Skeletal muscle tissue (tissue), 4 donors: ENCODE data around the gene FHOD3. TPM values are rescaled to one million over a fixed set of nuclear protein-coding genes. Genes with fewer than 3 reads are reported as not detected.

Experiments used
- H3K27ac ChIP-seq: one replicate; pipeline ENCODE4 v1.7.0; 2013; ENCODE audit warnings: mild to moderate bottlenecking, low read depth, low read length, inconsistent platforms
- H3K27me3 ChIP-seq, 3 donors: one replicate each; pipeline ENCODE4 v1.7.0; 2013; ENCODE audit warnings: low read length in 3 of 3; ENCODE audit not compliant: control insufficient read depth in 3 of 3, insufficient read depth in 3 of 3
- H3K36me3 ChIP-seq, 3 donors: one replicate each; pipeline ENCODE4 v1.7.0; 2013; ENCODE audit warnings: low read length in 3 of 3; ENCODE audit not compliant: control insufficient read depth in 3 of 3, insufficient read depth in 3 of 3
- H3K4me1 ChIP-seq, 3 donors: one replicate each; pipeline ENCODE4 v1.7.0; 2013; ENCODE audit warnings: low read length in 3 of 3, mild to moderate bottlenecking in 3 of 3; ENCODE audit not compliant: control insufficient read depth in 3 of 3, insufficient read depth in 3 of 3
- H3K4me3 ChIP-seq, 3 donors: one replicate each; pipeline ENCODE4 v1.7.0; 2013; ENCODE audit warnings: low read length in 3 of 3
- H3K9ac ChIP-seq, 3 donors: one replicate each; pipeline ENCODE4 v1.7.0; 2013; ENCODE audit warnings: low read length in 3 of 3, mild to moderate bottlenecking in 3 of 3, moderate library complexity in 2 of 3, low read depth in 1 of 3
- H3K9me3 ChIP-seq, 3 donors: one replicate each; pipeline ENCODE4 v1.7.0; 2013; ENCODE audit warnings: low read length in 3 of 3; ENCODE audit not compliant: control insufficient read depth in 3 of 3
- total RNA-seq: library from RNA; depleted of rRNA; stranded (reverse); fragments of >200 nt; gene quantifications from one replicate; pipeline ENCODE4 v1.2.3, GENCODE V29; 2014
- donor health status: Osteomylitis.

FHOD3 gene
- total RNA-seq, 1 donor from 2014 or later, result 15.7 TPM

GRCh38 chr18:36509646-36510197 is 212.2 kb downstream of the FHOD3 start:
- H3K27me3 ChIP-seq, result no peaks in the 10 kb centered on the region
- H3K9me3 ChIP-seq, result no peaks in the 10 kb centered on the region
- no peak overlapping the region for H3K4me3 ChIP-seq
- H3K27ac ChIP-seq, result no peak overlapping the region
- no peaks in the 10 kb centered on the region for H3K36me3 ChIP-seq
- no peak overlapping the region for H3K9ac ChIP-seq
- H3K4me1 ChIP-seq, result peaks cover 0 to 3% (median 0%) of the 10 kb centered on the region in 3 donors

DNA sequence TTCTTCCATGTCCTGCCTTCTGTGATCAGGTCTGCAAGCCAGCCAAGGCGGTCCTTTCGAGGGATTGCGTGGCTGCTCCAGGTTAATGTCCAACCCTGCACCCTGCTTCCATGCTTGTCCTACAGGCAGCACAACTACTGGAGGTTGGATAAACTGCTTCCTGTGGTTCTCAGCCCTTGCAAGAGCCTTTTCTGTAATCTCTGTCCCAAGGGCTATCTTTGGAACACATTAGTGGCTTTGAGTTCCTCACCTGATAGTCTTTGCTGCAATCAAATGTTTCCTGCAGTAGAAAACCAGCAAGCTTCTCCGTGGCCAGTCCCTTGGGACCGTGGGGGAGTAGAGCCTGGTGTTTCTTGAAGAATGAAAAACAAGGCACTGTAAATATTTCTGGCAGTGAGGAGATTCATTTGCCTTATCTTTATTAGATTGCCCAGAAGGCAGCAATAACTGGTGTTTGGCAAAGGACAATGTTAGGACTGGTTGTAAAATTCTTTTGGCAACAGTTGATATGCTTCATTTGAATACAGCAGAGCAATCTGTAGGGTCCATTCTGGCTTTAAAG is 214.4 kb downstream of the FHOD3 start:
- Histone ChIP-seq H3K4me1 (peaks cover 0 to 3% (median 0%) of the 10 kb centered on the region in 3 donors), H3K4me3 (no peak overlapping the region), H3K9me3 (no peaks in the 10 kb centered on the region), H3K36me3 (peaks cover 0 to 2% (median 0%) of the 10 kb centered on the region in 3 donors), H3K9ac (no peak overlapping the region), H3K27me3 (no peaks in the 10 kb centered on the region), H3K27ac (no peak overlapping the region)

DNA sequence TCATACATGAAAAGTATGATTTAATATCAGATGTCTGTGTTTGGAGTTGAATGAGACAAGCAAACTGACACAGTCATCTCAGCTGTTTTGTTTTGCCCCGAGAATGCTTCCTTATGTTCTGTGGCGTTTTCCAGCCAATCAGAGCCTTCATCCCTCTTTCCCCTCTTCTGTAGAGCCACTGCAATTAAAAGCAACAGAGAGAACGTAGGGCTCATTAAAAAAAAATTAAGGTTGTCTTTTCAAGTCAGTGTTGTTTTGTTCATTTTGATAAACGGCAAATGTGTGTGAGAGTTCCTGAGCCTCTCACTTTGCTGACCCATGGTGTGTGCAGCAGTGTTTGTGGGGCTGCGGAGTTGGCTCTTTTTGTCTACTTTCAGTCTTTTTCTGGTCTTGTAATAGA is 216.0 kb downstream of the FHOD3 start:
- H3K27ac ChIP-seq, result no peak overlapping the region
- H3K27me3 ChIP-seq, result no peaks in the 10 kb centered on the region
- H3K4me3 ChIP-seq, result no peak overlapping the region
- peaks cover 0 to 2% (median 0%) of the 10 kb centered on the region in 3 donors for H3K36me3 ChIP-seq
- peaks cover under 1 to 5% (median 3%) of the 10 kb centered on the region in 3 donors for H3K4me1 ChIP-seq
- no peak overlapping the region for H3K9ac ChIP-seq
- H3K9me3 ChIP-seq, result no peaks in the 10 kb centered on the region

- Histone ChIP-seq H3K27ac (no peak overlapping the region), H3K4me3 (no peak overlapping the region), H3K9ac (no peak overlapping the region), H3K4me1 (peaks cover 3 to 15% (median 13%) of the 10 kb centered on the region in 3 donors), H3K36me3 (peaks cover 0 to 2% (median 0%) of the 10 kb centered on the region in 3 donors), H3K27me3 (no peaks in the 10 kb centered on the region), H3K9me3 (no peaks in the 10 kb centered on the region)
Measured at GRCh38 chr18:36514778-36515177, 217.3 kb downstream of the FHOD3 start.

DNA sequence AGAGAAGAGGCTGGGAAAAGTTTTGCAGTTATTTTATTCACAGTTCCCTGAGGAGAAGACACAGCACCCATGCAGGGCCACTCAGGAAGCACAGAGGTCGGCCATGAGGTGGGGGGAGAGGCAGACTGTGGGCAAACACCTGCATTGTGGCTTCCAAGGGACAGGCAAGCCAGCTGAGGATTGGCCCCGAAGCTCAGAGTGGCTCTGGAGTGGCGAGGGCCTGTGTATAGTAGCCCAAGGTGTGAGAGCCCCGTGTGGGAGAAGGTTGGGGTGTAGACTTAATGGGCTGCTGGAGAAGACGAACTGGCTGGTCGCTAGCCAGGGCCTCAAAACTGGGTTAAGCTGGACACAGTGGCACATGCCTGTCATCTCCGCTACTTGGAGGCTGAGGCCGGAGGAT is 218.7 kb downstream of the FHOD3 start:
- Histone ChIP-seq H3K4me3 (no peak overlapping the region), H3K36me3 (peaks cover 0 to 2% (median 0%) of the 10 kb centered on the region in 3 donors), H3K27ac (no peak overlapping the region), H3K4me1 (peaks cover 3 to 15% (median 13%) of the 10 kb centered on the region in 3 donors), H3K9ac (no peak overlapping the region), H3K9me3 (no peaks in the 10 kb centered on the region), H3K27me3 (no peaks in the 10 kb centered on the region)

DNA sequence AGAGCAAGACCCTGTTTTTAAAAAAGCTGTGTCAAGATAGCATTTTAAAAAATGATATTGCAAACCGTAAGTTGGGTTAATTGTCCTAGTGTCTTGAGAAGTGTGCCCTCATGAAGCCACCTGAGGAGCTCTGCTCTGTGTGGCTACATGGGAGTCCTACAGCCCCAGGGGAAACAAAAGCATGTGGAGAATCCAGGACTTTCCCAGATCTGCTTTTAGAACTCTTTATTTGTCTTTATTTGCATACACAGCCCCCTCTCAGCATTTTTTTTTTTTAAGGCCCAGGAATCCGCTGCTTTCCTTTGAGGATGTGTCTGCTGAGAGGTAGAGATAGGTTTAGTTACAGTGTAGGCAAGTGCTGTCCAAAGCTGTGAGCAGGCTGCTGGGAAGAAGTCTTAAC is 219.2 kb downstream of the FHOD3 start:
- Histone ChIP-seq H3K4me1 (peaks cover 3 to 15% (median 10%) of the 10 kb centered on the region in 3 donors), H3K9ac (no peak overlapping the region), H3K36me3 (peaks cover 0 to 2% (median 0%) of the 10 kb centered on the region in 3 donors), H3K9me3 (no peaks in the 10 kb centered on the region), H3K4me3 (no peak overlapping the region), H3K27me3 (no peaks in the 10 kb centered on the region), H3K27ac (no peak overlapping the region)

DNA sequence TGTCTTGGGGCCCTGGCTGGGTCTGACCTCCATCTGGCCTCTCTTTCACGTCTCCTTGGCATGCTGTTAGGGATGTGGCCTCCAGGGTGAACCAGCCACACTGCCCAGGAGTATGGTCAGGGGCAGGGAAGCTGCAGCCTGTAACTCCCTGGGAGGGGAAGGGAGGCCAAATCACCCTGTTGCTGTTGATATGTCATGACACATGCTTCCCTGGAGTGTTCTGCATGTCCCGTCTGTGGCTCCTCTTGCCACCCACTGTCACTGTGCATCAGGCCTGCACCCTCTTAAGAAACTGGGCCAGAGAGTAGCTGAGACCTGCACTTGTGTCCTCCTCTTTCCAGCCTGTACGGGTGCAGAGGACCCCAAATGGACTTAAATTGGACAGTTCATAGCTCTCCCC is 221.3 kb downstream of the FHOD3 start:
- peaks cover 0 to 2% (median 0%) of the 10 kb centered on the region in 3 donors for H3K36me3 ChIP-seq
- no peak overlapping the region for H3K4me3 ChIP-seq
- H3K27ac ChIP-seq, result no peak overlapping the region
- no peaks in the 10 kb centered on the region for H3K27me3 ChIP-seq
- no peak overlapping the region for H3K9ac ChIP-seq
- H3K4me1 ChIP-seq, result peaks cover 3 to 18% (median 14%) of the 10 kb centered on the region in 3 donors
- H3K9me3 ChIP-seq, result no peaks in the 10 kb centered on the region

DNA sequence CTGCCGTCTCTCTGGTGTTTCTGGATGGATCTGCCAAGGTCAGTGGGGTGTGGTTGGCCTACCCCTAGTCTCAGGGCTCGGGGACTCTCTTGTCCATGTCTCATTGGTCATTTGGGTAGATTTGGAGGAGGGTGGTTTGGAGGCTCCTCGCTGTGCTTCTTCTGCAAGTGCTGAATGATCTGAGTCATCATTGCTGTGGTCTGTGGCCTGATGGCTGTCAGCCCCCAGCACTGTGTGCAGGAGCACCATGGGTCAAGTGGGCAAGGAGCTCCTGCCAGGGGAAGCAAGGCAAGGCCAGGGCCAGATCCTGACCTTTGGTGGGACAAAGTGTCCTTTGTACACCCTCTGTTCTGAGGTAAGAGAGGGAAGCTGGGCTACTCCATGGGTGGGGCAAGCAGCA is 221.8 kb downstream of the FHOD3 start:
- H3K27ac ChIP-seq, result no peak overlapping the region
- peaks cover 3 to 18% (median 14%) of the 10 kb centered on the region in 3 donors for H3K4me1 ChIP-seq
- H3K4me3 ChIP-seq, result no peak overlapping the region
- no peak overlapping the region for H3K9ac ChIP-seq
- peaks cover 0 to 2% (median 0%) of the 10 kb centered on the region in 3 donors for H3K36me3 ChIP-seq
- no peaks in the 10 kb centered on the region for H3K27me3 ChIP-seq
- H3K9me3 ChIP-seq, result no peaks in the 10 kb centered on the region

- Histone ChIP-seq H3K9ac (no peak overlapping the region), H3K36me3 (no peaks in the 10 kb centered on the region), H3K27ac (no peak overlapping the region), H3K27me3 (no peaks in the 10 kb centered on the region), H3K4me1 (peaks cover 3 to 18% (median 15%) of the 10 kb centered on the region in 3 donors), H3K9me3 (no peaks in the 10 kb centered on the region), H3K4me3 (no peak overlapping the region)
Measured at GRCh38 chr18:36522509-36522908, 225.0 kb downstream of the FHOD3 start.

DNA sequence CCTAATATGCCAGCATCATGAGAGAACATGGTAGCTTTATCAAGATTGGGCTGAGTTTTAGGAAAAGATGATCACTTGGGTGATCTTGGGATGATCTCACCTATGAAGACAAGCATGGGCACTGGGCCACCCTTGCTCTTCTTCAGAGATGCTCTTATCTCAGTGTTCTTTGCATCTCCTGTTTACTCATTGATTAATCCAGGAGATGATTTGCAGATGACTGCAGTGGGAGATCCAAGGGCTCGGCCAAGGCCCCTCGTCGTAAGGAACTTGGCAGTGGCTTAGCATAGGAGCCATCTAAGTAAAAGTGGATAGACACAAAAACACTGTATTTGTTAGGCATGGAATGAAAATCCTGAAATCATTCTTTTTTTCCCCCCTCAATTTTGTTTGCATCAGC is 228.4 kb downstream of the FHOD3 start:
- H3K36me3 ChIP-seq, result no peaks in the 10 kb centered on the region
- H3K4me1 ChIP-seq, result peaks cover 0 to 10% (median 3%) of the 10 kb centered on the region in 3 donors
- H3K9ac ChIP-seq, result no peak overlapping the region
- H3K4me3 ChIP-seq, result no peak overlapping the region
- no peaks in the 10 kb centered on the region for H3K9me3 ChIP-seq
- no peak overlapping the region for H3K27ac ChIP-seq
- H3K27me3 ChIP-seq, result no peaks in the 10 kb centered on the region
